Measurements from ENCODE around the gene MICAL2. TPM values are rescaled to one million over a fixed set of nuclear protein-coding genes. Genes with fewer than 3 reads are reported as not detected.

Gene MICAL2
- total RNA-seq, 1 experiment from 2014 or later = 37.4 TPM

DNA sequence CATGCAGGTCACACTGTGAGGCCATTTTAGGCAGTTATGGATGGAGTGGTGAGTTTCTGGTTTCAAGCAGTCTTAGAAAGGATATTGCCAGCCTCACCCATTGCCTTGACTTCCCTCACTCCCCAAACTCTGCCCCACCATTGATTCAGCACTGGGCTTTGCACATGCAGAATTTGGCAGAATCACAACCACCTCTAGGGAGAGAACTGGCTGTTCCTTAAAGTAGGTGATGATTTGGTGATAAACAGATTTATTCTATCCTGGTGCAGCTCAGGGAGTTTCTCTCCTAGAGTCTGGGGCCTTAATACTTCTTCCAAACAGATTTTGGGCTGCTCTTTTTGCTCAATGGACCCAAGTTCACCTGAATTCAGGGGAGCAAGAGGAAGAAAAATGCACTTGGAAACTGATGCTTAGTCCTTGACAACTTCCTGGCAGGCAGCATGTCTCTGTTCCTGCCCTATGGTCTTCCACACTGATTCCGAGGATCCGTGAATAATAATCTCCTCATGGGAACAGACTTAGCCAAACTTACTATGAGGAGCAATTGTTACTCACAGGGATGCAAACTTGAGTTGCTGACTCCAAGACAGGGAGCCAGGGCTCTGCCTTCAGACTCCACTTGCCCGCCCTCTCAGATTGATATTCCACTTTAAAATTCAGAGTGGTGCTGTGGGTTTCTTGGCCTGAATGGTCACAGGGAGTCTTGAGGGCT lies 137.3 kb downstream of the MICAL2 start:
- CTCF ChIA-PET = no interaction called here

DNA sequence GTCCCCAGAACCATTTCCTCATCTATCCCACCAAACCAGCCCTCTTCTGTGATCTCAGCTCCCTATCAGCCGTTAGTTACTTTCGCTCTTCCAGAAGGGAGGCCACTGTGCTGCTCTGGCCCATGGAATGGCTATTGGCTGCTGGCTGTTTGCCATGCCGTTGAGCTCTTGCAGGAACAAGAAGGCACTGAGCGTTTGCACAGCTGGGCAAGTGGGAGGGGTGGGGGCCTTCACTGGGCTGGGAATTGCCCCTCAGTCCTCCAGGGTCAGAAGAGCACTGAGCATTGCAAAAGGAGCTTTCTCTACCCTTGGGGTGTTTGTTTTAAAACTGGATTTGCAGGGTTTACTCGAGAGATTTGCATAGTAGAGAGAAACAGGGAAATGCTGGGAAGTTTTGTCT lies 137.9 kb downstream of the MICAL2 start:
- CTCF ChIA-PET = no interaction called here
- Histone ChIP-seq H3K4me1 (ENCODE audit: control insufficient read depth in 1 of 2, insufficient read depth in 2 of 2, low read length in 2 of 2) (peaks cover 11 to 13% of the 10 kb centered on the region in 2 experiments; a peak in 3 of 4 replicates), H3K27me3 (ENCODE audit: insufficient read depth, low read length) (no peaks in the 10 kb centered on the region), H3K9me3 (ENCODE audit: control insufficient read depth in 1 of 2, insufficient read depth in 1 of 2, low read depth in 1 of 2, low read length in 2 of 2) (no peaks in the 10 kb centered on the region), H3K4me2 (ENCODE audit: low read length) (no peak overlapping the region), H3K9me2 (ENCODE audit: insufficient read depth) (no peaks in the 10 kb centered on the region), H3K4me3 (replicated peaks in 1 of 2; ENCODE audit: low read depth in 1 of 2, low read length in 2 of 2) (no peak overlapping the region), H4K20me1 (ENCODE audit: insufficient read depth) (no peaks in the 10 kb centered on the region), H3K9ac (ENCODE audit: low read length) (no peak overlapping the region), H2AFZ (ENCODE audit: low read depth, low read length, poor library complexity, severe bottlenecking) (no peak overlapping the region), H3K79me2 (ENCODE audit: insufficient read depth, low read length) (no peaks in the 10 kb centered on the region), H3K27ac (ENCODE audit: low read depth, low read length) (no peak overlapping the region), H3K36me3 (ENCODE audit: control insufficient read depth in 1 of 2, insufficient read depth in 2 of 2, low read length in 2 of 2) (no peaks in the 10 kb centered on the region)
- POLR2A ChIA-PET = no interaction called here
- RAD21 ChIA-PET (ENCODE audit: low non-redundant PET in 1 of 2, low total read pairs in 2 of 2, uncharacterized antibody in 2 of 2, unreplicated experiment in 2 of 2) = no interaction called here
- DNase-seq (ENCODE audit: low read depth, low spot score) = no peak
- no TSS peak for BruUV-seq (replicated peaks)
- no peak for ATAC-seq
- intact Hi-C loops (cut with micrococcal nuclease) = no loop called here
- TF ChIP-seq, protein P1, sequence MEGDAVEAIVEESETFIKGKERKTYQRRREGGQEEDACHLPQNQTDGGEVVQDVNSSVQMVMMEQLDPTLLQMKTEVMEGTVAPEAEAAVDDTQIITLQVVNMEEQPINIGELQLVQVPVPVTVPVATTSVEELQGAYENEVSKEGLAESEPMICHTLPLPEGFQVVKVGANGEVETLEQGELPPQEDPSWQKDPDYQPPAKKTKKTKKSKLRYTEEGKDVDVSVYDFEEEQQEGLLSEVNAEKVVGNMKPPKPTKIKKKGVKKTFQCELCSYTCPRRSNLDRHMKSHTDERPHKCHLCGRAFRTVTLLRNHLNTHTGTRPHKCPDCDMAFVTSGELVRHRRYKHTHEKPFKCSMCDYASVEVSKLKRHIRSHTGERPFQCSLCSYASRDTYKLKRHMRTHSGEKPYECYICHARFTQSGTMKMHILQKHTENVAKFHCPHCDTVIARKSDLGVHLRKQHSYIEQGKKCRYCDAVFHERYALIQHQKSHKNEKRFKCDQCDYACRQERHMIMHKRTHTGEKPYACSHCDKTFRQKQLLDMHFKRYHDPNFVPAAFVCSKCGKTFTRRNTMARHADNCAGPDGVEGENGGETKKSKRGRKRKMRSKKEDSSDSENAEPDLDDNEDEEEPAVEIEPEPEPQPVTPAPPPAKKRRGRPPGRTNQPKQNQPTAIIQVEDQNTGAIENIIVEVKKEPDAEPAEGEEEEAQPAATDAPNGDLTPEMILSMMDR (IDR thresholded peaks at IDR 0.05 in 2 of 3, conservative IDR thresholded peaks at IDR 0.05 in 1 of 3; ENCODE audit: borderline replicate concordance in 1 of 3, insufficient read depth in 1 of 3, low read depth in 2 of 3, low read length in 2 of 3) = no peak
- TF ChIP-seq ZFX (IDR thresholded peaks at IDR 0.05) (no peak), JUND (IDR thresholded peaks at IDR 0.05) (no peak), SIN3A (IDR thresholded peaks at IDR 0.05; ENCODE audit: low read depth) (no peak), FOSL1 (IDR thresholded peaks at IDR 0.05; ENCODE audit: low read depth) (no peak), TCF7L2 (IDR thresholded peaks at IDR 0.05; ENCODE audit: borderline replicate concordance, extremely low read depth, insufficient read depth, insufficient read length) (no peak), POLR2AphosphoS5 (IDR thresholded peaks at IDR 0.05; ENCODE audit: low read depth, low read length) (no peak)
- TF ChIP-seq, protein P2, sequence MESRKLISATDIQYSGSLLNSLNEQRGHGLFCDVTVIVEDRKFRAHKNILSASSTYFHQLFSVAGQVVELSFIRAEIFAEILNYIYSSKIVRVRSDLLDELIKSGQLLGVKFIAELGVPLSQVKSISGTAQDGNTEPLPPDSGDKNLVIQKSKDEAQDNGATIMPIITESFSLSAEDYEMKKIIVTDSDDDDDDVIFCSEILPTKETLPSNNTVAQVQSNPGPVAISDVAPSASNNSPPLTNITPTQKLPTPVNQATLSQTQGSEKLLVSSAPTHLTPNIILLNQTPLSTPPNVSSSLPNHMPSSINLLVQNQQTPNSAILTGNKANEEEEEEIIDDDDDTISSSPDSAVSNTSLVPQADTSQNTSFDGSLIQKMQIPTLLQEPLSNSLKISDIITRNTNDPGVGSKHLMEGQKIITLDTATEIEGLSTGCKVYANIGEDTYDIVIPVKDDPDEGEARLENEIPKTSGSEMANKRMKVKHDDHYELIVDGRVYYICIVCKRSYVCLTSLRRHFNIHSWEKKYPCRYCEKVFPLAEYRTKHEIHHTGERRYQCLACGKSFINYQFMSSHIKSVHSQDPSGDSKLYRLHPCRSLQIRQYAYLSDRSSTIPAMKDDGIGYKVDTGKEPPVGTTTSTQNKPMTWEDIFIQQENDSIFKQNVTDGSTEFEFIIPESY (IDR thresholded peaks at IDR 0.05; ENCODE audit: extremely low read depth, insufficient replicate concordance, low read length) = no peak

More for the DNA sequence above, 137.3 kb downstream of the MICAL2 start:
- DNase-seq (ENCODE audit: low read depth, low spot score) = no peak
- Histone ChIP-seq H3K36me3 (ENCODE audit: control insufficient read depth in 1 of 2, insufficient read depth in 2 of 2, low read length in 2 of 2) (no peaks in the 10 kb centered on the region), H3K9me2 (ENCODE audit: insufficient read depth) (no peaks in the 10 kb centered on the region), H3K4me2 (ENCODE audit: low read length) (no peak overlapping the region), H2AFZ (ENCODE audit: low read depth, low read length, poor library complexity, severe bottlenecking) (no peak overlapping the region), H4K20me1 (ENCODE audit: insufficient read depth) (no peaks in the 10 kb centered on the region), H3K9me3 (ENCODE audit: control insufficient read depth in 1 of 2, insufficient read depth in 1 of 2, low read depth in 1 of 2, low read length in 2 of 2) (no peaks in the 10 kb centered on the region), H3K4me1 (ENCODE audit: control insufficient read depth in 1 of 2, insufficient read depth in 2 of 2, low read length in 2 of 2) (peaks cover 11 to 13% of the 10 kb centered on the region in 2 experiments; a peak in 3 of 4 replicates), H3K4me3 (replicated peaks in 1 of 2; ENCODE audit: low read depth in 1 of 2, low read length in 2 of 2) (no peak overlapping the region), H3K27me3 (ENCODE audit: insufficient read depth, low read length) (no peaks in the 10 kb centered on the region), H3K9ac (ENCODE audit: low read length) (no peak overlapping the region), H3K79me2 (ENCODE audit: insufficient read depth, low read length) (no peaks in the 10 kb centered on the region), H3K27ac (ENCODE audit: low read depth, low read length) (no peak overlapping the region)
- TF ChIP-seq EZH2phosphoT487 (IDR thresholded peaks at IDR 0.05; ENCODE audit: borderline replicate concordance) (no peak), JUND (IDR thresholded peaks at IDR 0.05) (no peak), SIN3A (IDR thresholded peaks at IDR 0.05; ENCODE audit: low read depth) (no peak), RAD21 (IDR thresholded peaks at IDR 0.05; ENCODE audit: low read depth) (no peak), YY1 (IDR thresholded peaks at IDR 0.05; ENCODE audit: extremely low read depth, insufficient replicate concordance, low read depth, low read length) (no peak), FOSL1 (IDR thresholded peaks at IDR 0.05; ENCODE audit: low read depth) (no peak), SRF (IDR thresholded peaks at IDR 0.05; ENCODE audit: low read depth) (no peak), TCF7L2 (IDR thresholded peaks at IDR 0.05; ENCODE audit: borderline replicate concordance, extremely low read depth, insufficient read depth, insufficient read length) (no peak)
- TF ChIP-seq, protein P2 (IDR thresholded peaks at IDR 0.05; ENCODE audit: extremely low read depth, insufficient replicate concordance, low read length) = no peak
- no TSS peak for BruUV-seq (replicated peaks)
- no peak for ATAC-seq
- RAD21 ChIA-PET (ENCODE audit: low non-redundant PET in 1 of 2, low total read pairs in 2 of 2, uncharacterized antibody in 2 of 2, unreplicated experiment in 2 of 2) = no interaction called here
- intact Hi-C loops (cut with micrococcal nuclease) = no loop called here
- POLR2A ChIA-PET = no interaction called here

Data from HCT116 (cell line).